Activated effector memory CD4-positive, alpha-beta T cell treated with Interleukin-2 at 50 U/mL for 16 hours (primary cell): ENCODE data around the gene LRRC27.
"Not testable (repeated sequence)": the region's sequence is repeated elsewhere in the genome, so short reads cannot be mapped to it uniquely, and the experiment has no call there.

Experiments
- DNase-seq: peaks from one replicate; pipeline ENCODE4 v3.0.0-alpha.2; 2020

Gene LRRC27

DNA sequence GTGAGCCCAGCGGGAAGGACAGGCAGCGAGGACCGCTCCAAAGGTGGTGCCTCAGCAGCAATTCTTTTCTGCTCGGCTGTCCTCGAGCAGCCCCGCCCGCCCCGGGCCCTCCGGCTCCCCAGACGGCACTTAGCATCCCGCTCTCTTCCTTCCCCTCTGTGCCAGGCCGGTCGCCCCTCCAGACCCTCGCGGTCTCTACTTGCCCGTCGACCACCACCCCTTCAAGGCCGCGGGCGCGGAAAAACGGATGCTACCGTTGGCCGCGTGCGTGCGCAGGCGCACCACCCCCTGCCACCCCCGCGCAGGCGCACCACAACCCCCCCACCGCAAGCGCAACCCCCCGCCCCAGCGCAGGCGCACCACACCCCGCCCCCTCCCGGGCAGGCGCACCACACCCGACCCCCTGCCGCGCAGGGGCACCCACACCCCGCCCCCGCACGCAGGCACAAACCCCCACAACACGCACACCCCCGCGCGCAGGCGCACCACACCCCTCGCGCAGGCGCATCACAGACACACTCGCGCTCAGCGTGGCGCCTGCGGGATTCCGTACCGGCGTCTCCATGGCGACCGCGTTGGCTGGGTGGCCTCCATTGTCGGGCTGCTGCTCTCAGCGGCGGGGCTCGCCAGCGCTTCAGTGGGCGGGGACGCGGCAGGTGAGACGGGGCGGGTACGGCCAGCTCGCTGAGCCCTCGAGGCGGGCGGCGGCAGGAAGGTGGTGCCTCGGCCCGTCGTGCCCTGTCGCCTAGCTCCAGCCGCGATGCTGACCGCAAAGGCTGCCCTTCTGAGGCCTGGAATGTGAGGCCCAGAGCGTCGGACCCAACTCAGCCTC is at the start of gene LRRC27:
Gene LRRC27, plus strand, starts transcription at position 593 of the 832 bp plus-strand sequence. CDS start 1,332 bp downstream, outside the sequence.
- DNase-seq, result peak; percentile 100

DNA sequence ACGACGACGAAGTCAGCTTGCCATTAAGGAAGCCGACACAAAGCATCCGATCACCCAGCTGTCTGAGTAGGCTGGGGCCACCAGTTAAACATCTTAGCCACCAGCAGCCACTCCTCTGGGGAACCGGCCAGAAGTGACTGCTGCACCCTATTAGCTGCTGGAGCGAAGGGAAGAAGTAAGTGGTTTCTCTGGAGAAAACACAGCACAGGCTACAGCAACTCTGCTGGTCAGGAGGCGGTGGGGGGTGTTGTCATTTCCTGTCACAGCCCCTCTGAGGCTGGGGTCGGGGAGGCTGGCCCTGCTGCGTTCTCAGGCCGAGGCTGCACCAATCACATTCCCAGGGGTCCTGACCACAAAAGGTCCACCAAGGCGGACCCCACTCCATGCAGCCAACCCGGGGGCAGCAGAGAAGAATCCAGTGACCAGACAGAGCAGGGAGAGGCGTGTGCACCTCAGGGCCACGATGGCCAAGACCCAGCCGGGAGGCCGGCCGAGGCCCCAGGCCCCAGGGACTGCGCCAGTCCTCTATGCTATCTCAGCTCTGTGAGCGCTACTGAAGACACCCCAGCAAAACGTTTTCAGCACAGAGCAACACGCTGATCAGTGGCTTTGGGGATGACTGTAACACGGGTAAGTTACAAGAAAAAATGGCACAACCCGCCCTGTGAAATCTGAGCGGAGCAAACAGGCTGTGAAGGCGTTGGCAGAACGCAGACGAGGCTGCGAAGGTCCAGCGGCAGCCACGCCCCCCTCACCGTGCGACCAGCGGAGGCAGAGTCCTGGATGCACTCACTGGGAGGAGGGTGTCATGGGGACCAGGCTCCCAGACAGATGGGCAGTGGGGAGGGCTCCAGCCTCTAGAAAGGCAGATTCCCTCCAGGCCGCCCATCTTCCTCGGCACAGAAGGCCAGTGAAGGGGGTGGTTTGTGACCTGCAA is 49.1 kb upstream of the LRRC27 start:
- no peak for DNase-seq

- no peak for DNase-seq
Measured at GRCh38 chr10:132283604-132284382, 48.2 kb upstream of the LRRC27 start.

- no peak for DNase-seq
Measured at GRCh38 chr10:132289439-132289838, 42.6 kb upstream of the LRRC27 start.

DNA sequence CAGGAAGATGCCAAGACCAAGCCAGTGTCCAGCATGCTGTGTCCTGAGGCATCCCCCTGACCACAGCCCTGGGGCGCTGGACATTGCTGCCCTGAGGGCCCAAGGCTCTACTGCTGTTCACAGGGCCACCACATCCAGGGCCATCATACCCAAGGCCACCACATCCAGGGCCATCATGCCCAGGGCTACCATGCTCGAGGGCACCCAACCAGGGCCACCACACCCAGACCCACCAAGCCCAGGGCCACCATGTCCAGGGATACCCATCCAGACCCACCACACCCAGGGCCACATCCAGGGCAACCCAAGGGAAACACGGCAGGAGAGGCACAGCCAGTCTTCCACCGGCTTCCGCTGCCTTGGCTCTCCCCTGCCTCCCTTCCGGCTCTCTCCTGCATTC is 41.4 kb upstream of the LRRC27 start:
- DNase-seq, result no peak

DNA sequence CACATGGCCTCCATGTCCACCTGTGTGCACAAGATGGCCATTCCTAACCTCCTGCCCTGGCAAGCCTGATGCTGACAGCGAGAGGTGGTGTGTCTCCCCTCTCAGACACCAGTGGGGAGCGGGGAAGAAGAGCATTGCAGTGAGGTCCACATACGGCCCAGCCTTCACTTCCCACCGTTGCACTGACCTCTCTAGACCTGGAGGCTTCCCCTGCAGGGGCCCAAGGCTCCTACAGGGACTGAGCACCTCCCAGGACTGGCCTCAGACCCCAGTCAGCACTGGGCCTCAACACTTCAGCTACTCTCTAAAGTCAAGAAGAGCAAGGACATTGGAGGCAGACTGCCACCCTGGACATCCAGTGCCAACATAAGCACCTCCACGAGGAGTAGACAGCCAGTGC is 40.2 kb upstream of the LRRC27 start:
- no peak for DNase-seq

DNA sequence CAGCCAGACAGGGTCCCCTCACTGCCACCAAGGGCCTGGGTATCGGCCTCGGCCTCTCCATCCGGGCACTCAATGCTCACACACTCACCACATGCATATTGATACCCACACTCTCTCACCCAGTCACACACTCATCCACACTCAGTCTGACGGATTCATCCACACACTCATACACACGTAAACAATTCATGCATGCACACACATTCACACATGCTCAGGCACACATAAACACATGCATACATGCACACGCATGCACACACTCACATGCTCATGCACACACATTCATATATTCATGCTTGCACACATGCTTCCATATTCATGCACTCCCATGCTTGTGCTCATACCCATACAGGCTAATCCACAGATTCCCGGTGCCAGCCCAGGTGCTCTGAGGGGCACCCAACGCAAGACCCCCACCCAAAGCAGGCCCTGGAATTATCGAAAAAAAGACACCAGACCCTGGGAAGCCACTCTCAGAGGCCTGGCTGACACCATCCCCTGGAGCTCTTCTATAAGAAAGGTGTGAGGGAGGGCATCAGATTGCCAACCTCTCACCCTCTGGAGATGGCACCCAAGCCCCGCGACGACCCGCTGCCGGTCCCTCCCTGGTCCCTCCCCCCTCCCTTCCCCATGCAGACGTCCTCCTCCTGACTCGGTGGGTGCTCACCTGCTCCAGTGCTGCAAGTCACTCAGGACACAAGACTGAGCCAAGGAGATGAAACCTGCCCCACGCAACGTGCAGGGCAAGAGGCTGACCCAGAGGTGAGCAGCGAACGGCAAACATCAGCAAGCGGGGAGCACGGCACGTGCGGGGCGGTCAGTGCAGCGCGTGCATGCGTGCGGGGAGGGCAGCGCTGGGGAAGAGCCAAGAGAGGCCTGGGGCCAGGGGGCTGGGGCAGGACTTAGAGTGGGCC is 39.4 kb upstream of the LRRC27 start:
- no peak for DNase-seq

DNA sequence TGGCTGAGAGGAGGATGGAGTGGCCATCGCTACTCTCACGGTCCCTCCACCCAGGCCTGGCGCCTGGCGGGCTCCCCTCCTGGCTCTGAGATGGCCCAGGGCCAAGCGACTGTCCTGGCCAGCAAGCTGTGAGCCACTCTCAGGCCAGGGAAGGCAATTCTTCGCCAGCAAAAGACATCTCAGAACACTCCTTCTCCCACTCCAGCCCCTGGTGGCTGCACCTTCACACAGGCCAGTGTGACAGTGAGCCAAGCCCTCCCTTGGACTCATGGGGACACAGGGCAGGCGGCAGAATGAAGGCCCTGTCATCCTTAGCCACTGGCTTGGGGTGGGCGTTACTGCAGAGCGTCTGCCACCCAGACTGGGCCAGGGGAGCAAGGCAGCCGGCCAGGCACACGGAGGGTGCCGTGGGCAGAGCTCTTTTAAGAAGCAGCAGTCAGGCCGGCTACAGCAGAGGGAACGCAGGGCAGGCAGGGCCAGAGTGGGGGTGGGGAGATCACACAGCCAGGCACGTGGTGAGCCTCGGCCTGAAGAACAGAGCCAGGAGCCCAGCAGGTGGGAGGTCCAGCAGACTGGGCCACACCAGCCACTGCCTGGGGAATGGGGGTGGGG is 38.7 kb upstream of the LRRC27 start:
- DNase-seq, result no peak

- DNase-seq, result no peak
Measured at GRCh38 chr10:132293813-132294520, 38.0 kb upstream of the LRRC27 start.

DNA sequence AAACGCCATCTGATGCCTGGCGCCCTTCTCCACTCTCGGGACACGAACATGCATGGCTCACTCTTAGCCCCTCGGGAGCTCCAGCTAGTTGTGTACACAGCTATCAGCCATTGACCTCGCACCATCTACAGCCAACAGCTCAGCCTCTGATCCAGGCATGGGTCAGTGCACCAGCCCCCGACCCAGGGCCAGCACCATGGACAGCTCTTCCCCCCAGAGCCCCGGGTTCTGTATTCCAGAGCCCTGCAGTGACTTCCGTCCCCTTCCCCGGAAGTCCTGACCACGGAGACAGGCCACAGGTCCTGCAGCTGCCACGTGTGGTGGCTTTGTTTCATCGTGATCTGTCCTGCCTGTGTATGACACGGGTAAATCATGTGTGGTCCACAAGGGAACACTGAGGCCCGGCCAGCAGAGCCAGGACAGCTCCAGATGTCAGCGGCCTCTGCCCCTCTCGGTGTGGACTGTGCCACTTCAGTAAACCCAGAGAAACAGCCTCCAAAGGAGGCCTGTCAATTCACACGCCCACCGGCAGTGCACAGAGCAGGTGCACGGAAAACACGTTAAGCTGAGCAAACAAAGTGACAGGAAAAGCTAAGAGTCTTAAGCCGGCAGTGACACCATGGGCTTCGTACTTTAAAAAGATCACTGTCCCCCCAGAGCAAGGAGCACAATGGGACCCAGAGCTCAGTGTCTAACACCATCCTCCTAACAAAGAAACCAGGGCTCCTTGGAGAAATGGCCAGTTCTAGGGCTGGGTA is 37.3 kb upstream of the LRRC27 start:
- DNase-seq, result no peak

GRCh38 chr10:132295481-132295880 is 36.5 kb upstream of the LRRC27 start:
- DNase-seq, result not testable (repeated sequence)

DNA sequence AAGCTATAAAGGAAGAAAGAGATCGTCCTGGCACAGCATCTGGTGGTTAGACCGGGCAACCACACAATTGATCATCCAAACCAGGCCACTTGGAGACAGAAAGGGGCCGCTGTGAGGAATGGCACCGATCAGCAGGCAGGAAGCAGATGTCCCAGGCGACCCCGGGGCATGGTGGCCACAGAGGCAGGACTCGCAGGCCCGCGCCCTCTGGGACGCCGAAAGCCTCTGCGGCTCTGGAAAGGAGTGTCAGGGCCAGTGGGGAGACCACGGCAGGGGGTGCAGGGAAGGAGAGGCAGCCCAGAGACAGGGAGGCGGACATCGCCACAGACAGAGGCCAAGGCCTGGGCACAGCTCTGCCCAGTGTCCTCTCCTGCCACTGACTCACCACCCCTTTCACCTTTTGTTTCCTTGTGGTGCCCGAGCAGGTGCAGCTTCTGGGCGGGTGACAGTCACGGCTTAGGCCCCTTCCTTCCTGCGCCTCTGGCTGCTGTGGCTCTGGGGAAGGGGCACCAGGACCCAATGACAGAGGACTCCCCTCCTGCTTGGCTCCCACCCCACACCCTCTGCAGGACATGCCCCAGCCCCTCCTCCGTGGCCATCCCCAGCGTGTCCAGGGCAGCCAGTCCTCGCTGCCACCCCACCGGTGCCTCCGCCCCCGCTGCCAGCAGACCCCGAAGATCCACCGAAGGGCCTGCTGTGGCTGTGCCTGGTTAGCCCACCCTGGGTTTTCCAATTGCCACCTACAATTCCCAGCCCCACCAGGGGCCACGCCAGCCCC is 35.1 kb upstream of the LRRC27 start:
- DNase-seq, result no peak

- no peak for DNase-seq
Measured at GRCh38 chr10:132297526-132297925, 34.5 kb upstream of the LRRC27 start.

DNA sequence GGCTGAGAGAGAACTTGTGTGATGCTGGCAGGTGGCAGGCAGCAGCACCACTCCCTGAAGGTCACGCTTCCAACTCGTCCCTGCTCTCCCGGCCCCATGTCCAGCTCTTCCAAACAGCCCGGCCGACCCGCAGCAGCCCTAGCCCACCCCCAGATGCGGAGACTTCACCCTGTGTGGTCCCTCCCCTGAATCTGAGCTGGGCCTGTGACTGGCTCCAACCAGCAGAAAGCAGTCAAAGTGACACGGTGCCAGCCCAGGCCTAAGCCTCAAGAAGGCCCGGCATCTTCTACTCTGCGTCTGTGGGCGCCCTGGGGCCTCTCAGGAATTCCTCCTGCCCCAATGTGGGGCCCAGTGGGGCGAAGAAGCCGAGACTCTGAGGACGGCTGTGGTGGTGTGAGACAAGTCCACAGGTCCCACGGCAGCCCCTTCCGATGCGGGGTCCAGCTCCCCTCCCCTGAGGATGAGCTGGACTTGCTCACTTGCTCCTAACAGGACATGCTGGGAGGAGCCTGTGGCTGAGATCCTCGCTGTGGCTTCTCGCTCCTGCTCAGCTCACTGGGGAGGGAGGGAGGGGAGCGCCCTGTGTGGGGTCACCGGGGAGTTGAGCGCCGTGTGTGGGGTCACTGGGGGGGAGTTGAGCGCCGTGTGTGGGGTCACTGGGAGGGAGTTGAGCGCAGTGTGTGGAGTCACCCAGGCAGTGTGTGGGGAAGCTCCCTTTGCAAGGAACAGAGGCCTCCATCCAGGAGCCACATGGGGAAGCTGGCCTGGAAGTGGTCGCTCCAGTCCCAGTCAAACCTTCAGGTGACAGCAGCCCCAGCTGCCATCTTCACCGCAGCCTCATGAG is 33.7 kb upstream of the LRRC27 start:
- no peak for DNase-seq

GRCh38 chr10:132299371-132300336 is 32.3 kb upstream of the LRRC27 start:
- DNase-seq, result no peak

DNA sequence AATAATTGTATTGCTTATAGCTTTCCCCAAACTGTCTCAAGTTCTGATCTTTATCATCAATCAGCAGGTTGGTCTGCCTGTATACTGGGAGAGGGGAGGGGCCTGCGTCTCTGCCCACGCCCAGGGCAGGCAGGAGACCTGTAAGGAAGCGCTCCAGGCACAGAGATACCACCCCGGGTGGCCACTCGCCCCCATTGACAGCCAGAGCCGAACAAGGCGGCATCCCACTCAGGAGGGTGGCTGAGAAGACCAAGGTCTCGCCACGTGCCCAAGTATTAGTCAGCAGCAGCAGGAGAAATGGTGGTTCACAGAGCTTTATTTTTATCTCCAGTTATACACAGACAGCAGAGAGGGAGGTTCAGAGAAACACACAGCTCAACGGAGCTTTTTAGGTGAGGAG is 31.4 kb upstream of the LRRC27 start:
- DNase-seq, result no peak
